Brain microvascular endothelial cell (primary cell): Measurements from ENCODE around the gene ADAT3.
A peak's percentile ranks its signal among the peaks of the same experiment; 100 is the strongest.
"Not testable (repeated sequence)": the region's sequence is repeated elsewhere in the genome, so short reads cannot be mapped to it uniquely, and the experiment has no call there.

Experiments
- DNase-seq: peaks from one replicate; pipeline ENCODE4 v3.0.0-alpha.2; 2020
- H3K27ac ChIP-seq: fragments of 250-450 bp; sonication (Bioruptor Pico); 2 replicates; pipeline ENCODE4 v1.5.1; 2020; ENCODE audit warnings: mild to moderate bottlenecking, moderate library complexity
- H3K27me3 ChIP-seq: fragments of 250-450 bp; sonication (Bioruptor Pico); replicated peaks from 2 replicates; pipeline ENCODE4 v1.5.1; 2020; ENCODE audit warnings: mild to moderate bottlenecking
- H3K36me3 ChIP-seq: fragments of 250-450 bp; sonication (Bioruptor Pico); replicated peaks from 2 replicates; pipeline ENCODE4 v1.5.1; 2020; ENCODE audit warnings: mild to moderate bottlenecking
- H3K4me3 ChIP-seq: 2 replicates; pipeline ENCODE4 v1.5.1; 2011; ENCODE audit warnings: low read depth, mild to moderate bottlenecking, control low read depth, low read length, moderate library complexity
- CTCF ChIP-seq: IDR thresholded peaks from 2 replicates; pipeline ENCODE4 v1.5.1; 2011; ENCODE audit warnings: low read depth, mild to moderate bottlenecking, moderate library complexity, low read length, control low read depth, inconsistent platforms; ENCODE audit errors: missing control alignments
- in situ Hi-C: cut with HindIII; loops from 2 replicates; pipeline ENCODE4 v1.10.0; 2017; ENCODE audit warnings: low sequenced_read_pairs, low pct_ligation_motif_present

ADAT3 gene

GRCh38 chr19:1882786-1883692, 22.2 kb upstream of the ADAT3 start:
- TF ChIP-seq CTCF: no peak
- H3K4me3 ChIP-seq: peak overlapping the region; percentile 5
- no peak for DNase-seq
- H3K36me3 ChIP-seq: no peaks in the 10 kb centered on the region
- H3K27me3 ChIP-seq: no peaks in the 10 kb centered on the region
- no peak overlapping the region for H3K27ac ChIP-seq
- in situ Hi-C loops: no loop called here

- in situ Hi-C loops: no loop called here
- Histone ChIP-seq H3K27ac (no peak overlapping the region), H3K4me3 (peak overlapping the region; percentile 92), H3K27me3 (no peaks in the 10 kb centered on the region), H3K36me3 (no peaks in the 10 kb centered on the region)
- no peak for TF ChIP-seq CTCF
- no peak for DNase-seq
These were observed 21.4 kb upstream of the ADAT3 start for GRCh38 chr19:1883784-1884183.

- Histone ChIP-seq H3K27ac (no peak overlapping the region), H3K4me3 (peak overlapping the region; percentile 92), H3K27me3 (no peaks in the 10 kb centered on the region), H3K36me3 (no peaks in the 10 kb centered on the region)
- in situ Hi-C loops: no loop called here
- DNase-seq: no peak
- no peak for TF ChIP-seq CTCF
These were observed 20.9 kb upstream of the ADAT3 start for GRCh38 chr19:1884291-1884718.

GRCh38 chr19:1884719-1885334, 20.4 kb upstream of the ADAT3 start:
- in situ Hi-C loops: no loop called here
- peak overlapping the region; percentile 49 for H3K27ac ChIP-seq
- H3K36me3 ChIP-seq: no peaks in the 10 kb centered on the region
- no peaks in the 10 kb centered on the region for H3K27me3 ChIP-seq
- H3K4me3 ChIP-seq: peak overlapping the region; percentile 92
- no peak for DNase-seq
- no peak for TF ChIP-seq CTCF

- H3K4me3 ChIP-seq: peak within 1 kb of the TSS; percentile 92
- in situ Hi-C loops, H3K27me3 ChIP-seq, H3K36me3 ChIP-seq: not testable (repeated sequence)
- DNase-seq: peak; percentile 82
- H3K27ac ChIP-seq: peak within 1 kb of the TSS; percentile 49
These were observed 19.6 kb upstream of the ADAT3 start, which contains the start of gene ABHD17A for GRCh38 chr19:1885398-1886119. Gene ABHD17A (minus strand): TSS chr19:1885496. CDS start chr19:1881566, 3,930 bp downstream.

- H3K36me3 ChIP-seq, H3K27ac ChIP-seq, H3K27me3 ChIP-seq, H3K4me3 ChIP-seq, DNase-seq, in situ Hi-C loops: not testable (repeated sequence)
These were observed 18.8 kb upstream of the ADAT3 start for GRCh38 chr19:1886360-1886759.
